WTC11 (cell line): ENCODE results near the gene SLIT2. TPM values are rescaled to one million over a fixed set of nuclear protein-coding genes. Genes with fewer than 3 reads are reported as not detected.
A peak's percentile ranks its signal among the peaks of the same experiment; 100 is the strongest.

Experiments
- ATAC-seq: fragments of 200-7000 bp; cut with Tn5 transposase; 2 replicates; pipeline ENCODE4 v1.10.0; 2021; ENCODE audit warnings: mild to moderate bottlenecking, moderate library complexity
- CTCF ChIA-PET: fragments of 300-600 bp; sonication (Branson Sonifier 250); formaldehyde crosslinking; loops from one replicate; lab custom pipeline; 2021; ENCODE audit warnings: antibody characterized with exemption; lab: Charles Lee
- POLR2A ChIA-PET: fragments of 350-600 bp; sonication (Branson Sonifier 250); formaldehyde crosslinking; loops from one replicate; lab custom pipeline; 2021; ENCODE audit warnings: antibody characterized with exemption; lab: Charles Lee
- DNase-seq: peaks from one replicate; pipeline ENCODE4 v3.0.0; 2021; ENCODE audit warnings: low spot score
- H3K27ac Mint-ChIP-seq: 2 replicates; pipeline ENCODE4 v1.8.0; 2021; ENCODE audit warnings: mixed read lengths
- H3K27me3 Mint-ChIP-seq: 2 replicates; pipeline ENCODE4 v1.8.0; 2021; ENCODE audit warnings: low read depth, mild to moderate bottlenecking, moderate library complexity, mixed read lengths
- H3K36me3 Mint-ChIP-seq: 2 replicates; pipeline ENCODE4 v1.8.0; 2021; ENCODE audit warnings: mixed read lengths
- H3K4me1 Mint-ChIP-seq: 2 replicates; pipeline ENCODE4 v1.8.0; 2022; ENCODE audit warnings: mixed read lengths
- H3K4me3 Mint-ChIP-seq: 2 replicates; pipeline ENCODE4 v1.8.0; 2021; ENCODE audit warnings: mild to moderate bottlenecking, moderate library complexity, mixed read lengths
- H3K9me3 Mint-ChIP-seq: 2 replicates; pipeline ENCODE4 v1.8.0; 2021; ENCODE audit warnings: mixed read lengths
- AFF4 ChIP-seq: sonication (generic); formaldehyde crosslinking; IDR thresholded peaks from 2 replicates; pipeline ENCODE4 v1.8.1; 2023; ENCODE audit warnings: mild to moderate bottlenecking, missing genetic modification reagents, borderline replicate concordance
- ATF2 ChIP-seq: sonication (generic); formaldehyde crosslinking; IDR thresholded peaks from 2 replicates; pipeline ENCODE4 v1.8.1; 2022; ENCODE audit warnings: low read depth, missing genetic modification reagents, borderline replicate concordance
- ATF6 ChIP-seq: sonication (generic); formaldehyde crosslinking; IDR thresholded peaks from 2 replicates; pipeline ENCODE4 v1.8.1; 2023; ENCODE audit warnings: mild to moderate bottlenecking, missing genetic modification reagents
- ELF4 ChIP-seq: sonication (generic); formaldehyde crosslinking; IDR thresholded peaks from 2 replicates; pipeline ENCODE4 v1.8.1; 2022; ENCODE audit warnings: low read depth, mild to moderate bottlenecking, moderate library complexity, missing genetic modification reagents
- ETV6 ChIP-seq: sonication (generic); formaldehyde crosslinking; IDR thresholded peaks from 2 replicates; pipeline ENCODE4 v1.8.1; 2022; ENCODE audit warnings: mild to moderate bottlenecking, missing genetic modification reagents
- MXD4 ChIP-seq: fragments of 250-450 bp; sonication (Bioruptor Pico); IDR thresholded peaks from 2 replicates; pipeline ENCODE4 v1.8.0; 2021; ENCODE audit warnings: mild to moderate bottlenecking, moderate library complexity, borderline replicate concordance
- MYBL2 ChIP-seq: sonication (generic); formaldehyde crosslinking; IDR thresholded peaks from 2 replicates; pipeline ENCODE4 v1.8.1; 2023; ENCODE audit warnings: mild to moderate bottlenecking, moderate library complexity, missing genetic modification reagents
- NR2C2 ChIP-seq: sonication (generic); formaldehyde crosslinking; IDR thresholded peaks from 2 replicates; pipeline ENCODE4 v1.8.0; 2022; ENCODE audit warnings: mild to moderate bottlenecking, missing genetic modification reagents
- TCF7 ChIP-seq: sonication (generic); formaldehyde crosslinking; IDR thresholded peaks from 2 replicates; pipeline ENCODE4 v1.8.0; 2022; ENCODE audit warnings: mild to moderate bottlenecking, low read depth, missing genetic modification reagents, moderate library complexity
- TP53 ChIP-seq: sonication (generic); formaldehyde crosslinking; IDR thresholded peaks from 2 replicates; pipeline ENCODE4 v1.8.1; 2023; ENCODE audit warnings: mild to moderate bottlenecking, missing genetic modification reagents
- ZNF232 ChIP-seq: sonication (generic); formaldehyde crosslinking; IDR thresholded peaks from 2 replicates; pipeline ENCODE4 v1.8.0; 2022; ENCODE audit warnings: mild to moderate bottlenecking, missing genetic modification reagents
- total RNA-seq: library from RNA; stranded (reverse); gene quantifications from 3 replicates; pipeline ENCODE4 v1.2.3, GENCODE V29; 2021
- TF ChIP-seq, protein P1 (sequence below): fragments of 250-450 bp; sonication (Bioruptor Pico); IDR thresholded peaks from 2 replicates; pipeline ENCODE4 v1.9.0; 2021; ENCODE audit warnings: moderate library complexity, mild to moderate bottlenecking, inconsistent platforms, borderline replicate concordance
- TF ChIP-seq, protein P2 (sequence below): sonication (generic); formaldehyde crosslinking; IDR thresholded peaks from 2 replicates; pipeline ENCODE4 v1.8.1; 2022; ENCODE audit warnings: mild to moderate bottlenecking, moderate library complexity, missing genetic modification reagents
- TF ChIP-seq, protein P3 (sequence below): sonication (generic); formaldehyde crosslinking; IDR thresholded peaks from 2 replicates; pipeline ENCODE4 v1.8.0; 2023; ENCODE audit warnings: missing genetic modification reagents
- TF ChIP-seq, protein P4 (sequence below): fragments of 250-450 bp; sonication (Bioruptor Pico); IDR thresholded peaks from 2 replicates; pipeline ENCODE4 v1.9.0; 2021; ENCODE audit warnings: mild to moderate bottlenecking
- TF ChIP-seq, protein P5 (sequence below): sonication (generic); formaldehyde crosslinking; IDR thresholded peaks from 2 replicates; pipeline ENCODE4 v1.8.0; 2022; ENCODE audit warnings: mild to moderate bottlenecking, missing genetic modification reagents
- TF ChIP-seq, protein P6 (sequence below): sonication (generic); formaldehyde crosslinking; IDR thresholded peaks from 2 replicates; pipeline ENCODE4 v1.8.0; 2022; ENCODE audit warnings: mild to moderate bottlenecking, missing genetic modification reagents

Gene SLIT2
- total RNA-seq, 1 experiment from 2014 or later: 6.8 TPM

DNA sequence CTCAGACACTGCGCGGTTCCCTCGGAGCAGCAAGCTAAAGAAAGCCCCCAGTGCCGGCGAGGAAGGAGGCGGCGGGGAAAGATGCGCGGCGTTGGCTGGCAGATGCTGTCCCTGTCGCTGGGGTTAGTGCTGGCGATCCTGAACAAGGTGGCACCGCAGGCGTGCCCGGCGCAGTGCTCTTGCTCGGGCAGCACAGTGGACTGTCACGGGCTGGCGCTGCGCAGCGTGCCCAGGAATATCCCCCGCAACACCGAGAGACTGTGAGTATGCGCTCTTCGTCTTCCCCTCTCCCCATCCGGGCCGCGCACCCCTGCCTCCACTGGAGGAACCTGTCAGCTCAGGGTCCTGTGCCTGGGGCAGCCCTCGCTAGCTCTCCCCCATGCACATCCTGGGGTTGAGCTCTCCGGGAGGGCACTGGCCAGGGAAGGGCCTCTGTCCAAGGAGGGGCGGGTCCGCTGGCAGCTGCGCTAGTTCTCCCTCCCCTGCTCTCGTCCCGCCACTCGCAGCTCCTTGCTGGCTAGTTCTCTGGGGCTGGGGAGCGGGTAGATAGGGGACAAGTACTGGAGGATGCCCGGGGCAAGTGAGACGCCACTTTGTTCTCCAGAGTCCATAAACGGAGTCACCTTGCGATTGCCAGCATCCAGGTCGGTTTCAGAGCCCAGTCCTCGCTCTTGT, 2.2 kb downstream of the SLIT2 start (continued):
- TF ChIP-seq, protein P1, sequence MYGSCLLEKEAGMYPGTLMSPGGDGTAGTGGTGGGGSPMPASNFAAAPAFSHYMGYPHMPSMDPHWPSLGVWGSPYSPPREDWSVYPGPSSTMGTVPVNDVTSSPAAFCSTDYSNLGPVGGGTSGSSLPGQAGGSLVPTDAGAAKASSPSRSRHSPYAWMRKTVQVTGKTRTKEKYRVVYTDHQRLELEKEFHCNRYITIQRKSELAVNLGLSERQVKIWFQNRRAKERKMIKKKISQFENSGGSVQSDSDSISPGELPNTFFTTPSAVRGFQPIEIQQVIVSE (CRISPR knock-in tag): no peak
- TF ChIP-seq ZNF232 (no peak), TCF7 (no peak)
- TF ChIP-seq, protein P2, sequence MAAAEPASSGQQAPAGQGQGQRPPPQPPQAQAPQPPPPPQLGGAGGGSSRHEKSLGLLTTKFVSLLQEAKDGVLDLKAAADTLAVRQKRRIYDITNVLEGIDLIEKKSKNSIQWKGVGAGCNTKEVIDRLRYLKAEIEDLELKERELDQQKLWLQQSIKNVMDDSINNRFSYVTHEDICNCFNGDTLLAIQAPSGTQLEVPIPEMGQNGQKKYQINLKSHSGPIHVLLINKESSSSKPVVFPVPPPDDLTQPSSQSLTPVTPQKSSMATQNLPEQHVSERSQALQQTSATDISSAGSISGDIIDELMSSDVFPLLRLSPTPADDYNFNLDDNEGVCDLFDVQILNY (CRISPR knock-in tag): no peak

GRCh38 chr4:20254511-20255250, 3.0 kb downstream of the SLIT2 start:
- POLR2A ChIA-PET: no interaction called here
- Mint-ChIP-seq H3K27me3 (peaks cover 70% of the 10 kb centered on the region), H3K36me3 (no peaks in the 10 kb centered on the region), H3K27ac (no peak overlapping the region), H3K9me3 (no peaks in the 10 kb centered on the region), H3K4me1 (peaks cover 44% of the 10 kb centered on the region), H3K4me3 (peak overlapping the region; percentile 84)
- peak; percentile 62 for DNase-seq
- ATAC-seq: peak; percentile 7
- CTCF ChIA-PET: no interaction called here
- TF ChIP-seq, protein P3, sequence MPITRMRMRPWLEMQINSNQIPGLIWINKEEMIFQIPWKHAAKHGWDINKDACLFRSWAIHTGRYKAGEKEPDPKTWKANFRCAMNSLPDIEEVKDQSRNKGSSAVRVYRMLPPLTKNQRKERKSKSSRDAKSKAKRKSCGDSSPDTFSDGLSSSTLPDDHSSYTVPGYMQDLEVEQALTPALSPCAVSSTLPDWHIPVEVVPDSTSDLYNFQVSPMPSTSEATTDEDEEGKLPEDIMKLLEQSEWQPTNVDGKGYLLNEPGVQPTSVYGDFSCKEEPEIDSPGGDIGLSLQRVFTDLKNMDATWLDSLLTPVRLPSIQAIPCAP (CRISPR knock-in tag): peak; percentile 60; the same call in 1 of the 2 replicates
- TF ChIP-seq, protein P4, sequence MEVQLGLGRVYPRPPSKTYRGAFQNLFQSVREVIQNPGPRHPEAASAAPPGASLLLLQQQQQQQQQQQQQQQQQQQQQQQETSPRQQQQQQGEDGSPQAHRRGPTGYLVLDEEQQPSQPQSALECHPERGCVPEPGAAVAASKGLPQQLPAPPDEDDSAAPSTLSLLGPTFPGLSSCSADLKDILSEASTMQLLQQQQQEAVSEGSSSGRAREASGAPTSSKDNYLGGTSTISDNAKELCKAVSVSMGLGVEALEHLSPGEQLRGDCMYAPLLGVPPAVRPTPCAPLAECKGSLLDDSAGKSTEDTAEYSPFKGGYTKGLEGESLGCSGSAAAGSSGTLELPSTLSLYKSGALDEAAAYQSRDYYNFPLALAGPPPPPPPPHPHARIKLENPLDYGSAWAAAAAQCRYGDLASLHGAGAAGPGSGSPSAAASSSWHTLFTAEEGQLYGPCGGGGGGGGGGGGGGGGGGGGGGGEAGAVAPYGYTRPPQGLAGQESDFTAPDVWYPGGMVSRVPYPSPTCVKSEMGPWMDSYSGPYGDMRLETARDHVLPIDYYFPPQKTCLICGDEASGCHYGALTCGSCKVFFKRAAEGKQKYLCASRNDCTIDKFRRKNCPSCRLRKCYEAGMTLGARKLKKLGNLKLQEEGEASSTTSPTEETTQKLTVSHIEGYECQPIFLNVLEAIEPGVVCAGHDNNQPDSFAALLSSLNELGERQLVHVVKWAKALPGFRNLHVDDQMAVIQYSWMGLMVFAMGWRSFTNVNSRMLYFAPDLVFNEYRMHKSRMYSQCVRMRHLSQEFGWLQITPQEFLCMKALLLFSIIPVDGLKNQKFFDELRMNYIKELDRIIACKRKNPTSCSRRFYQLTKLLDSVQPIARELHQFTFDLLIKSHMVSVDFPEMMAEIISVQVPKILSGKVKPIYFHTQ (CRISPR knock-in tag): no peak
- peak; percentile 64; the same call in 1 of the 2 replicates for TF ChIP-seq NR2C2 (CRISPR knock-in tag)
- TF ChIP-seq, protein P5, sequence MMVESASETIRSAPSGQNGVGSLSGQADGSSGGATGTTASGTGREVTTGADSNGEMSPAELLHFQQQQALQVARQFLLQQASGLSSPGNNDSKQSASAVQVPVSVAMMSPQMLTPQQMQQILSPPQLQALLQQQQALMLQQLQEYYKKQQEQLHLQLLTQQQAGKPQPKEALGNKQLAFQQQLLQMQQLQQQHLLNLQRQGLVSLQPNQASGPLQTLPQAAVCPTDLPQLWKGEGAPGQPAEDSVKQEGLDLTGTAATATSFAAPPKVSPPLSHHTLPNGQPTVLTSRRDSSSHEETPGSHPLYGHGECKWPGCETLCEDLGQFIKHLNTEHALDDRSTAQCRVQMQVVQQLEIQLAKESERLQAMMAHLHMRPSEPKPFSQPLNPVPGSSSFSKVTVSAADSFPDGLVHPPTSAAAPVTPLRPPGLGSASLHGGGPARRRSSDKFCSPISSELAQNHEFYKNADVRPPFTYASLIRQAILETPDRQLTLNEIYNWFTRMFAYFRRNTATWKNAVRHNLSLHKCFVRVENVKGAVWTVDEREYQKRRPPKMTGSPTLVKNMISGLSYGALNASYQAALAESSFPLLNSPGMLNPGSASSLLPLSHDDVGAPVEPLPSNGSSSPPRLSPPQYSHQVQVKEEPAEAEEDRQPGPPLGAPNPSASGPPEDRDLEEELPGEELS (CRISPR knock-in tag): peak; percentile 97
- TF ChIP-seq ATF6 (CRISPR knock-in tag): no peak
- TF ChIP-seq, protein P6, sequence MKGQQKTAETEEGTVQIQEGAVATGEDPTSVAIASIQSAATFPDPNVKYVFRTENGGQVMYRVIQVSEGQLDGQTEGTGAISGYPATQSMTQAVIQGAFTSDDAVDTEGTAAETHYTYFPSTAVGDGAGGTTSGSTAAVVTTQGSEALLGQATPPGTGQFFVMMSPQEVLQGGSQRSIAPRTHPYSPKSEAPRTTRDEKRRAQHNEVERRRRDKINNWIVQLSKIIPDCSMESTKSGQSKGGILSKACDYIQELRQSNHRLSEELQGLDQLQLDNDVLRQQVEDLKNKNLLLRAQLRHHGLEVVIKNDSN: peak; percentile 77
- peak; percentile 87; the same call in 1 of the 2 replicates for TF ChIP-seq TP53
- TF ChIP-seq ETV6 (CRISPR knock-in tag): peak; percentile 88
- TF ChIP-seq ELF4 (CRISPR knock-in tag): 0 out of 2 replicates have a peak, but pooled peaks have one; percentile 74
- TF ChIP-seq MYBL2 (CRISPR knock-in tag): no peak
- TF ChIP-seq MXD4 (CRISPR knock-in tag): no peak
- 0 out of 2 replicates have a peak, but pooled peaks have one; percentile 83 for TF ChIP-seq AFF4
- peak; percentile 47; the same call in 1 of the 2 replicates for TF ChIP-seq ATF2 (CRISPR knock-in tag)
